WTC11 (cell line): Measurements from ENCODE around the gene OR5B21. TPM values are rescaled to one million over a fixed set of nuclear protein-coding genes. Genes with fewer than 3 reads are reported as not detected.

Experiments
- ATAC-seq: fragments of 200-7000 bp; cut with Tn5 transposase; 2 replicates; pipeline ENCODE4 v1.10.0; 2021; ENCODE audit warnings: mild to moderate bottlenecking, moderate library complexity
- CTCF ChIA-PET: fragments of 300-600 bp; sonication (Branson Sonifier 250); formaldehyde crosslinking; loops from one replicate; lab custom pipeline; 2021; ENCODE audit warnings: antibody characterized with exemption; lab: Charles Lee
- POLR2A ChIA-PET: fragments of 350-600 bp; sonication (Branson Sonifier 250); formaldehyde crosslinking; loops from one replicate; lab custom pipeline; 2021; ENCODE audit warnings: antibody characterized with exemption; lab: Charles Lee
- DNase-seq: peaks from one replicate; pipeline ENCODE4 v3.0.0; 2021; ENCODE audit warnings: low spot score
- H3K27ac Mint-ChIP-seq: 2 replicates; pipeline ENCODE4 v1.8.0; 2021; ENCODE audit warnings: mixed read lengths
- H3K27me3 Mint-ChIP-seq: 2 replicates; pipeline ENCODE4 v1.8.0; 2021; ENCODE audit warnings: low read depth, mild to moderate bottlenecking, moderate library complexity, mixed read lengths
- H3K36me3 Mint-ChIP-seq: 2 replicates; pipeline ENCODE4 v1.8.0; 2021; ENCODE audit warnings: mixed read lengths
- H3K4me1 Mint-ChIP-seq: 2 replicates; pipeline ENCODE4 v1.8.0; 2022; ENCODE audit warnings: mixed read lengths
- H3K4me3 Mint-ChIP-seq: 2 replicates; pipeline ENCODE4 v1.8.0; 2021; ENCODE audit warnings: mild to moderate bottlenecking, moderate library complexity, mixed read lengths
- H3K9me3 Mint-ChIP-seq: 2 replicates; pipeline ENCODE4 v1.8.0; 2021; ENCODE audit warnings: mixed read lengths
- ATF1 ChIP-seq: sonication (generic); formaldehyde crosslinking; IDR thresholded peaks from 2 replicates; pipeline ENCODE4 v1.8.1; 2023; ENCODE audit warnings: mild to moderate bottlenecking, moderate library complexity, missing genetic modification reagents
- ERG ChIP-seq: fragments of 250-450 bp; sonication (Bioruptor Pico); IDR thresholded peaks from 2 replicates; pipeline ENCODE4 v1.8.0; 2021; ENCODE audit warnings: mild to moderate bottlenecking
- FOXJ3 ChIP-seq: sonication (generic); formaldehyde crosslinking; IDR thresholded peaks from 2 replicates; pipeline ENCODE4 v1.9.0; 2021; ENCODE audit warnings: missing genetic modification reagents, mild to moderate bottlenecking, borderline replicate concordance
- HMGA2 ChIP-seq: fragments of 250-450 bp; sonication (Bioruptor Pico); IDR thresholded peaks from 2 replicates; pipeline ENCODE4 v1.4.0; 2021; ENCODE audit warnings: mild to moderate bottlenecking, moderate library complexity
- HMGXB4 ChIP-seq: sonication (generic); formaldehyde crosslinking; IDR thresholded peaks from 2 replicates; pipeline ENCODE4 v1.8.1; 2023; ENCODE audit warnings: mild to moderate bottlenecking, moderate library complexity, missing genetic modification reagents
- MLX ChIP-seq: sonication (generic); formaldehyde crosslinking; IDR thresholded peaks from 2 replicates; pipeline ENCODE4 v1.8.1; 2023; ENCODE audit warnings: mild to moderate bottlenecking, missing genetic modification reagents, moderate library complexity
- NR2C2 ChIP-seq: sonication (generic); formaldehyde crosslinking; IDR thresholded peaks from 2 replicates; pipeline ENCODE4 v1.8.0; 2022; ENCODE audit warnings: mild to moderate bottlenecking, missing genetic modification reagents
- SMAD3 ChIP-seq: sonication (generic); formaldehyde crosslinking; IDR thresholded peaks from 2 replicates; pipeline ENCODE4 v1.8.0; 2022; ENCODE audit warnings: missing genetic modification reagents, mild to moderate bottlenecking, borderline replicate concordance
- STAT6 ChIP-seq: sonication (generic); formaldehyde crosslinking; conservative IDR thresholded peaks from 2 replicates; pipeline ENCODE4 v1.8.1; 2023; ENCODE audit warnings: mild to moderate bottlenecking, low read depth, missing genetic modification reagents, moderate library complexity
- TCF7 ChIP-seq: sonication (generic); formaldehyde crosslinking; IDR thresholded peaks from 2 replicates; pipeline ENCODE4 v1.8.0; 2022; ENCODE audit warnings: mild to moderate bottlenecking, low read depth, missing genetic modification reagents, moderate library complexity
- ZNF263 ChIP-seq: sonication (generic); formaldehyde crosslinking; IDR thresholded peaks from 2 replicates; pipeline ENCODE4 v1.8.1; 2022; ENCODE audit warnings: low read depth, mild to moderate bottlenecking, moderate library complexity, missing genetic modification reagents
- ZNF317 ChIP-seq: sonication (generic); formaldehyde crosslinking; IDR thresholded peaks from 2 replicates; pipeline ENCODE4 v1.8.1; 2023; ENCODE audit warnings: low read depth, mild to moderate bottlenecking, moderate library complexity, missing genetic modification reagents, borderline replicate concordance
- ZNF396 ChIP-seq: fragments of 250-450 bp; sonication (Bioruptor Pico); IDR thresholded peaks from 2 replicates; pipeline ENCODE4 v1.8.0; 2021; ENCODE audit warnings: mild to moderate bottlenecking, moderate library complexity, borderline replicate concordance
- ZSCAN18 ChIP-seq: fragments of 250-450 bp; sonication (Bioruptor Pico); IDR thresholded peaks from 2 replicates; pipeline ENCODE4 v2.1.2; 2022; ENCODE audit warnings: mild to moderate bottlenecking, moderate library complexity
- total RNA-seq: library from RNA; stranded (reverse); gene quantifications from 3 replicates; pipeline ENCODE4 v1.2.3, GENCODE V29; 2021
- TF ChIP-seq, protein P1 (sequence below): sonication (generic); formaldehyde crosslinking; IDR thresholded peaks from 2 replicates; pipeline ENCODE4 v1.8.0; 2022; ENCODE audit warnings: missing genetic modification reagents
- TF ChIP-seq, protein P2 (sequence below): sonication (generic); formaldehyde crosslinking; IDR thresholded peaks from 2 replicates; pipeline ENCODE4 v1.8.0; 2022; ENCODE audit warnings: mild to moderate bottlenecking, missing genetic modification reagents
- TF ChIP-seq, protein P3 (sequence below): sonication (generic); formaldehyde crosslinking; IDR thresholded peaks from 2 replicates; pipeline ENCODE4 v1.8.1; 2023; ENCODE audit warnings: mild to moderate bottlenecking, missing genetic modification reagents, borderline replicate concordance

OR5B21 gene
- total RNA-seq, 1 experiment from 2014 or later, result not detected

GRCh38 chr11:58503361-58503856, 4.5 kb downstream of the OR5B21 start:
- H3K4me1 Mint-ChIP-seq, result peaks cover 4% of the 10 kb centered on the region; the same call in 1 of the 2 replicates
- ATAC-seq, result no peak
- no peak for TF ChIP-seq ZNF263 (CRISPR knock-in tag)
- no peak for TF ChIP-seq ZSCAN18 (CRISPR knock-in tag)
- TF ChIP-seq, protein P1, sequence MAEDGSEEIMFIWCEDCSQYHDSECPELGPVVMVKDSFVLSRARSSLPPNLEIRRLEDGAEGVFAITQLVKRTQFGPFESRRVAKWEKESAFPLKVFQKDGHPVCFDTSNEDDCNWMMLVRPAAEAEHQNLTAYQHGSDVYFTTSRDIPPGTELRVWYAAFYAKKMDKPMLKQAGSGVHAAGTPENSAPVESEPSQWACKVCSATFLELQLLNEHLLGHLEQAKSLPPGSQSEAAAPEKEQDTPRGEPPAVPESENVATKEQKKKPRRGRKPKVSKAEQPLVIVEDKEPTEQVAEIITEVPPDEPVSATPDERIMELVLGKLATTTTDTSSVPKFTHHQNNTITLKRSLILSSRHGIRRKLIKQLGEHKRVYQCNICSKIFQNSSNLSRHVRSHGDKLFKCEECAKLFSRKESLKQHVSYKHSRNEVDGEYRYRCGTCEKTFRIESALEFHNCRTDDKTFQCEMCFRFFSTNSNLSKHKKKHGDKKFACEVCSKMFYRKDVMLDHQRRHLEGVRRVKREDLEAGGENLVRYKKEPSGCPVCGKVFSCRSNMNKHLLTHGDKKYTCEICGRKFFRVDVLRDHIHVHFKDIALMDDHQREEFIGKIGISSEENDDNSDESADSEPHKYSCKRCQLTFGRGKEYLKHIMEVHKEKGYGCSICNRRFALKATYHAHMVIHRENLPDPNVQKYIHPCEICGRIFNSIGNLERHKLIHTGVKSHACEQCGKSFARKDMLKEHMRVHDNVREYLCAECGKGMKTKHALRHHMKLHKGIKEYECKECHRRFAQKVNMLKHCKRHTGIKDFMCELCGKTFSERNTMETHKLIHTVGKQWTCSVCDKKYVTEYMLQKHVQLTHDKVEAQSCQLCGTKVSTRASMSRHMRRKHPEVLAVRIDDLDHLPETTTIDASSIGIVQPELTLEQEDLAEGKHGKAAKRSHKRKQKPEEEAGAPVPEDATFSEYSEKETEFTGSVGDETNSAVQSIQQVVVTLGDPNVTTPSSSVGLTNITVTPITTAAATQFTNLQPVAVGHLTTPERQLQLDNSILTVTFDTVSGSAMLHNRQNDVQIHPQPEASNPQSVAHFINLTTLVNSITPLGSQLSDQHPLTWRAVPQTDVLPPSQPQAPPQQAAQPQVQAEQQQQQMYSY, result no peak
- TF ChIP-seq ZNF396 (CRISPR knock-in tag), result no peak
- TF ChIP-seq MLX (CRISPR knock-in tag), result no peak
- TF ChIP-seq ATF1 (CRISPR knock-in tag), result no peak
- no peak for TF ChIP-seq NR2C2 (CRISPR knock-in tag)
- TF ChIP-seq, protein P2, sequence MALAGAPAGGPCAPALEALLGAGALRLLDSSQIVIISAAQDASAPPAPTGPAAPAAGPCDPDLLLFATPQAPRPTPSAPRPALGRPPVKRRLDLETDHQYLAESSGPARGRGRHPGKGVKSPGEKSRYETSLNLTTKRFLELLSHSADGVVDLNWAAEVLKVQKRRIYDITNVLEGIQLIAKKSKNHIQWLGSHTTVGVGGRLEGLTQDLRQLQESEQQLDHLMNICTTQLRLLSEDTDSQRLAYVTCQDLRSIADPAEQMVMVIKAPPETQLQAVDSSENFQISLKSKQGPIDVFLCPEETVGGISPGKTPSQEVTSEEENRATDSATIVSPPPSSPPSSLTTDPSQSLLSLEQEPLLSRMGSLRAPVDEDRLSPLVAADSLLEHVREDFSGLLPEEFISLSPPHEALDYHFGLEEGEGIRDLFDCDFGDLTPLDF, result no peak
- no peak for TF ChIP-seq FOXJ3
- TF ChIP-seq, all 79 proteins: peak for 0
- CTCF ChIA-PET, result interaction anchor here (4.3 kb wide), 1 partner anchor 21 kb away, joined by 16 read pairs; no protein-coding TSS in a partner anchor
- no peak overlapping the region for H3K4me3 Mint-ChIP-seq
- H3K27me3 Mint-ChIP-seq, result no peaks in the 10 kb centered on the region; the same call in 1 of the 2 replicates
- no peak for DNase-seq
- H3K36me3 Mint-ChIP-seq, result no peaks in the 10 kb centered on the region
- POLR2A ChIA-PET, result no interaction called here
- H3K27ac Mint-ChIP-seq, result no peak overlapping the region
- H3K9me3 Mint-ChIP-seq, result no peaks in the 10 kb centered on the region

- Mint-ChIP-seq H3K27ac (no peak overlapping the region), H3K27me3 (no peaks in the 10 kb centered on the region; the same call in 1 of the 2 replicates), H3K36me3 (no peaks in the 10 kb centered on the region), H3K4me3 (no peak overlapping the region), H3K9me3 (no peaks in the 10 kb centered on the region), H3K4me1 (peaks cover 4% of the 10 kb centered on the region; the same call in 1 of the 2 replicates)
- CTCF ChIA-PET, result no interaction called here
- ATAC-seq (no peak), DNase-seq (no peak)
- POLR2A ChIA-PET, result no interaction called here
- TF ChIP-seq, protein P3, sequence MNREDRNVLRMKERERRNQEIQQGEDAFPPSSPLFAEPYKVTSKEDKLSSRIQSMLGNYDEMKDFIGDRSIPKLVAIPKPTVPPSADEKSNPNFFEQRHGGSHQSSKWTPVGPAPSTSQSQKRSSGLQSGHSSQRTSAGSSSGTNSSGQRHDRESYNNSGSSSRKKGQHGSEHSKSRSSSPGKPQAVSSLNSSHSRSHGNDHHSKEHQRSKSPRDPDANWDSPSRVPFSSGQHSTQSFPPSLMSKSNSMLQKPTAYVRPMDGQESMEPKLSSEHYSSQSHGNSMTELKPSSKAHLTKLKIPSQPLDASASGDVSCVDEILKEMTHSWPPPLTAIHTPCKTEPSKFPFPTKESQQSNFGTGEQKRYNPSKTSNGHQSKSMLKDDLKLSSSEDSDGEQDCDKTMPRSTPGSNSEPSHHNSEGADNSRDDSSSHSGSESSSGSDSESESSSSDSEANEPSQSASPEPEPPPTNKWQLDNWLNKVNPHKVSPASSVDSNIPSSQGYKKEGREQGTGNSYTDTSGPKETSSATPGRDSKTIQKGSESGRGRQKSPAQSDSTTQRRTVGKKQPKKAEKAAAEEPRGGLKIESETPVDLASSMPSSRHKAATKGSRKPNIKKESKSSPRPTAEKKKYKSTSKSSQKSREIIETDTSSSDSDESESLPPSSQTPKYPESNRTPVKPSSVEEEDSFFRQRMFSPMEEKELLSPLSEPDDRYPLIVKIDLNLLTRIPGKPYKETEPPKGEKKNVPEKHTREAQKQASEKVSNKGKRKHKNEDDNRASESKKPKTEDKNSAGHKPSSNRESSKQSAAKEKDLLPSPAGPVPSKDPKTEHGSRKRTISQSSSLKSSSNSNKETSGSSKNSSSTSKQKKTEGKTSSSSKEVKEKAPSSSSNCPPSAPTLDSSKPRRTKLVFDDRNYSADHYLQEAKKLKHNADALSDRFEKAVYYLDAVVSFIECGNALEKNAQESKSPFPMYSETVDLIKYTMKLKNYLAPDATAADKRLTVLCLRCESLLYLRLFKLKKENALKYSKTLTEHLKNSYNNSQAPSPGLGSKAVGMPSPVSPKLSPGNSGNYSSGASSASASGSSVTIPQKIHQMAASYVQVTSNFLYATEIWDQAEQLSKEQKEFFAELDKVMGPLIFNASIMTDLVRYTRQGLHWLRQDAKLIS (CRISPR knock-in tag), result no peak
- TF ChIP-seq HMGA2 (CRISPR knock-in tag) (no peak), ZNF317 (CRISPR knock-in tag) (no peak), TCF7 (CRISPR knock-in tag) (no peak), ERG (CRISPR knock-in tag) (no peak), SMAD3 (CRISPR knock-in tag) (no peak), HMGXB4 (CRISPR knock-in tag) (no peak), STAT6 (CRISPR knock-in tag) (no peak)
These were observed 5.9 kb downstream of the OR5B21 start for GRCh38 chr11:58502004-58502403.
